A549 (cell line): ENCODE data around the gene CHIC2.

Source experiments
- EHMT2 ChIP-seq: fragments of 200-600 bp; sonication (generic); IDR thresholded peaks from 2 replicates; pipeline ENCODE4 v1.6.1; 2016; ENCODE audit warnings: antibody characterized with exemption, low read depth, mild to moderate bottlenecking, moderate library complexity
- FOSB ChIP-seq: fragments of 250-450 bp; sonication (Bioruptor Pico); IDR thresholded peaks from 2 replicates; pipeline ENCODE4 v1.5.0; 2020; ENCODE audit warnings: mild to moderate bottlenecking, moderate library complexity
- JUNB ChIP-seq: fragments of >200 bp; sonication (Bioruptor Twin); formaldehyde crosslinking; IDR thresholded peaks from 2 replicates; pipeline ENCODE4 v1.6.1; 2016
- MYC ChIP-seq: IDR thresholded peaks from 2 replicates; pipeline ENCODE4 v1.6.1; 2012; ENCODE audit warnings: mild to moderate bottlenecking, inconsistent platforms, low read length, improper control_type of control experiment, borderline replicate concordance
- RAD21 ChIP-seq, 2 experiments: fragments of >200 bp in 1 of 2; sonication (Bioruptor Twin) in 1 of 2; formaldehyde crosslinking in 1 of 2; IDR thresholded peaks in 1 of 2; conservative IDR thresholded peaks in 1 of 2; 2 replicates in 1 of 2; 3 replicates in 1 of 2; pipeline ENCODE4 v1.6.1; 2012 to 2018; ENCODE audit warnings: inconsistent platforms in 1 of 2
- SMC3 ChIP-seq: fragments of >200 bp; sonication (Bioruptor Twin); formaldehyde crosslinking; IDR thresholded peaks from 3 replicates; pipeline ENCODE4 v1.6.1; 2018; ENCODE audit warnings: inconsistent platforms
- USF2 ChIP-seq: fragments of 450-650 bp; IDR thresholded peaks from 2 replicates; pipeline ENCODE4 v1.6.1; 2014; ENCODE audit warnings: antibody characterized with exemption
- TF ChIP-seq, protein P1 (sequence below): fragments of >200 bp; sonication (Bioruptor Twin); formaldehyde crosslinking; IDR thresholded peaks from 3 replicates; pipeline ENCODE4 v1.5.1; 2016

DNA sequence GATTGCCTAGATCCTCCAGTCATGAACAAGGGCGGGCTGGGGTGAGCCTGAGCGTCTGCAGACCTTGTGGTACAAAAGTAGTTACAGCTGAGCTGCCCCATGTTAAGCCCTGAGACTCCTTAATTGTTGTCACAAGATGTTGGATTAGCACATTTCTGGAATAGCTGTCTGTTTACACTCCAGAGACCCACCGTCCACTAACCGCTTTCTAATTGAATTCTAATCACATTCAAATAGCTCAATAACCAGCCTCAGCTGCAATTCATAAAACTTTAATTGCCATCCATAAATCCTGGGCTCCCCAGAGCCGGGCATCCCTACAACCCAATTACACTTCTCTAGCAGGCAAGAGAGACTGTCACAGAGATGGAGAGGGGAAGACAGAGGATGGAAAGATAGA, 34.0 kb upstream of the CHIC2 start:
- TF ChIP-seq FOSB (CRISPR knock-in tag), result no peak
- TF ChIP-seq, protein P1, sequence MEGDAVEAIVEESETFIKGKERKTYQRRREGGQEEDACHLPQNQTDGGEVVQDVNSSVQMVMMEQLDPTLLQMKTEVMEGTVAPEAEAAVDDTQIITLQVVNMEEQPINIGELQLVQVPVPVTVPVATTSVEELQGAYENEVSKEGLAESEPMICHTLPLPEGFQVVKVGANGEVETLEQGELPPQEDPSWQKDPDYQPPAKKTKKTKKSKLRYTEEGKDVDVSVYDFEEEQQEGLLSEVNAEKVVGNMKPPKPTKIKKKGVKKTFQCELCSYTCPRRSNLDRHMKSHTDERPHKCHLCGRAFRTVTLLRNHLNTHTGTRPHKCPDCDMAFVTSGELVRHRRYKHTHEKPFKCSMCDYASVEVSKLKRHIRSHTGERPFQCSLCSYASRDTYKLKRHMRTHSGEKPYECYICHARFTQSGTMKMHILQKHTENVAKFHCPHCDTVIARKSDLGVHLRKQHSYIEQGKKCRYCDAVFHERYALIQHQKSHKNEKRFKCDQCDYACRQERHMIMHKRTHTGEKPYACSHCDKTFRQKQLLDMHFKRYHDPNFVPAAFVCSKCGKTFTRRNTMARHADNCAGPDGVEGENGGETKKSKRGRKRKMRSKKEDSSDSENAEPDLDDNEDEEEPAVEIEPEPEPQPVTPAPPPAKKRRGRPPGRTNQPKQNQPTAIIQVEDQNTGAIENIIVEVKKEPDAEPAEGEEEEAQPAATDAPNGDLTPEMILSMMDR, result no peak
- TF ChIP-seq USF2, result no peak
- TF ChIP-seq RAD21 (conservative IDR thresholded peaks at IDR 0.05 in 1 of 2, IDR thresholded peaks at IDR 0.05 in 1 of 2), result no peak
- no peak for TF ChIP-seq SMC3
- TF ChIP-seq JUNB, result no peak
- no peak for TF ChIP-seq EHMT2
- TF ChIP-seq MYC, result no peak
